H9 (cell line): ENCODE data around the gene IL20. TPM values are rescaled to one million over a fixed set of nuclear protein-coding genes. Genes with fewer than 3 reads are reported as not detected.

Source experiments
- DNase-seq: peaks from one replicate; pipeline ENCODE4 v3.0.0-alpha.2; 2017
- H2AFZ ChIP-seq: one replicate; pipeline ENCODE4 v1.6.1; 2013; ENCODE audit warnings: mild to moderate bottlenecking, low read length, control low read depth, moderate library complexity
- H2AK5ac ChIP-seq: 2 replicates; pipeline ENCODE4 v1.6.1; 2013; ENCODE audit warnings: low read length, control low read depth, mixed read lengths; ENCODE audit not compliant: insufficient read length
- H2BK120ac ChIP-seq: one replicate; pipeline ENCODE4 v1.6.1; 2013; ENCODE audit warnings: low read depth, mild to moderate bottlenecking, low read length, control low read depth, inconsistent platforms; ENCODE audit not compliant: poor library complexity, severe bottlenecking
- H2BK12ac ChIP-seq: 2 replicates; pipeline ENCODE4 v1.6.1; 2013; ENCODE audit warnings: low read length, control low read depth, mixed read lengths, low read depth; ENCODE audit not compliant: insufficient read length
- H2BK15ac ChIP-seq: 2 replicates; pipeline ENCODE4 v1.6.1; 2013; ENCODE audit warnings: low read depth, low read length, control low read depth
- H2BK20ac ChIP-seq: one replicate; pipeline ENCODE4 v1.6.1; 2013; ENCODE audit warnings: low read depth, mild to moderate bottlenecking, low read length, control low read depth, inconsistent platforms; ENCODE audit not compliant: poor library complexity, severe bottlenecking
- H2BK5ac ChIP-seq: 2 replicates; pipeline ENCODE4 v1.6.1; 2013; ENCODE audit warnings: low read length, control low read depth, mixed read lengths; ENCODE audit not compliant: insufficient read length
- H3K14ac ChIP-seq: 2 replicates; pipeline ENCODE4 v1.6.1; 2013; ENCODE audit warnings: low read length, control low read depth; ENCODE audit not compliant: insufficient read depth
- H3K18ac ChIP-seq: 2 replicates; pipeline ENCODE4 v1.6.1; 2013; ENCODE audit warnings: low read depth, mild to moderate bottlenecking, mixed read lengths, low read length, control low read depth; ENCODE audit not compliant: insufficient read length
- H3K23ac ChIP-seq: 2 replicates; pipeline ENCODE4 v1.6.1; 2013; ENCODE audit warnings: low read length, control low read depth, mixed read lengths, low read depth; ENCODE audit not compliant: insufficient read length
- H3K23me2 ChIP-seq: 2 replicates; pipeline ENCODE4 v1.6.1; 2013; ENCODE audit warnings: low read depth, mild to moderate bottlenecking, mixed read lengths, low read length, control low read depth; ENCODE audit not compliant: insufficient read length, poor library complexity, severe bottlenecking
- H3K27ac ChIP-seq: 2 replicates; pipeline ENCODE4 v1.5.1; 2013; ENCODE audit warnings: low read length, control low read depth, mixed read lengths, low read depth; ENCODE audit not compliant: insufficient read length
- H3K27me3 ChIP-seq: 2 replicates; pipeline ENCODE4 v1.6.1; 2013; ENCODE audit warnings: low read length, control low read depth, inconsistent platforms; ENCODE audit not compliant: insufficient read depth
- H3K4ac ChIP-seq: 2 replicates; pipeline ENCODE4 v1.6.1; 2013; ENCODE audit warnings: low read depth, mild to moderate bottlenecking, control low read depth, inconsistent platforms, low read length, moderate library complexity
- H3K4me1 ChIP-seq: 2 replicates; pipeline ENCODE4 v1.6.1; 2013; ENCODE audit warnings: low read length, control low read depth, inconsistent platforms; ENCODE audit not compliant: insufficient read depth
- H3K4me2 ChIP-seq: 2 replicates; pipeline ENCODE4 v1.6.1; 2013; ENCODE audit warnings: low read length, control low read depth, mixed read lengths; ENCODE audit not compliant: insufficient read length, insufficient read depth
- H3K56ac ChIP-seq: 2 replicates; pipeline ENCODE4 v1.6.1; 2013; ENCODE audit warnings: low read depth, mild to moderate bottlenecking, mixed read lengths, low read length, control low read depth; ENCODE audit not compliant: insufficient read length
- H3K79me1 ChIP-seq: 2 replicates; pipeline ENCODE4 v1.6.1; 2013; ENCODE audit warnings: low read depth, mild to moderate bottlenecking, moderate library complexity, low read length, control low read depth, inconsistent platforms; ENCODE audit not compliant: insufficient read depth, poor library complexity, severe bottlenecking
- H3K79me2 ChIP-seq: 2 replicates; pipeline ENCODE4 v1.6.1; 2013; ENCODE audit warnings: low read length, control low read depth, inconsistent platforms; ENCODE audit not compliant: insufficient read depth
- H3K9ac ChIP-seq: 2 replicates; pipeline ENCODE4 v1.6.1; 2013; ENCODE audit warnings: low read length, control low read depth, mixed read lengths; ENCODE audit not compliant: insufficient read length; ENCODE audit errors: extremely low read depth
- H3K9me3 ChIP-seq: one replicate; pipeline ENCODE4 v1.6.1; 2013; ENCODE audit warnings: low read depth, low read length, inconsistent platforms; ENCODE audit not compliant: control insufficient read depth
- H3T11ph ChIP-seq: one replicate; pipeline ENCODE4 v1.6.1; 2013; ENCODE audit warnings: mild to moderate bottlenecking, low read length, control low read depth, inconsistent platforms
- H4K20me1 ChIP-seq: one replicate; pipeline ENCODE4 v1.6.1; 2013; ENCODE audit not compliant: control insufficient read depth, insufficient read length, insufficient read depth
- H4K5ac ChIP-seq: 2 replicates; pipeline ENCODE4 v1.6.1; 2013; ENCODE audit warnings: low read depth, mild to moderate bottlenecking, mixed read lengths, low read length, control low read depth; ENCODE audit not compliant: insufficient read length
- H4K8ac ChIP-seq: replicated peaks from 2 replicates; pipeline ENCODE4 v1.6.1; 2013; ENCODE audit warnings: low read length, control low read depth, mixed read lengths, low read depth; ENCODE audit not compliant: insufficient read length
- H4K91ac ChIP-seq: 2 replicates; pipeline ENCODE4 v1.6.1; 2013; ENCODE audit warnings: low read depth, mild to moderate bottlenecking, moderate library complexity, mixed read lengths, low read length, control low read depth; ENCODE audit not compliant: insufficient read length
- H3K27ac Mint-ChIP-seq, 3 experiments: 2 replicates in 2 of 3; 3 replicates in 1 of 3; pipeline ENCODE4 v1.8.0; 2020 to 2021; ENCODE audit warnings: mixed read lengths in 3 of 3, mild to moderate bottlenecking in 1 of 3, moderate library complexity in 1 of 3
- H3K27me3 Mint-ChIP-seq: 2 replicates; pipeline ENCODE4 v1.8.0; 2021; ENCODE audit warnings: low read depth, mild to moderate bottlenecking, moderate library complexity, mixed read lengths
- H3K36me3 Mint-ChIP-seq, 3 experiments: 2 replicates in 2 of 3; 3 replicates in 1 of 3; pipeline ENCODE4 v1.8.0; 2020 to 2021; ENCODE audit warnings: low read depth in 3 of 3, mixed read lengths in 3 of 3; ENCODE audit not compliant: insufficient read depth in 1 of 3
- H3K4me1 Mint-ChIP-seq, 2 experiments: 2 replicates each; pipeline ENCODE4 v1.8.0; 2020; ENCODE audit warnings: mixed read lengths in 2 of 2
- H3K4me3 Mint-ChIP-seq, 2 experiments: 2 replicates in 1 of 2; 3 replicates in 1 of 2; pipeline ENCODE4 v1.8.0; 2020 to 2021; ENCODE audit warnings: mild to moderate bottlenecking in 2 of 2, mixed read lengths in 2 of 2, moderate library complexity in 1 of 2
- H3K9me3 Mint-ChIP-seq, 2 experiments: 2 replicates in 1 of 2; 3 replicates in 1 of 2; pipeline ENCODE4 v1.8.0; 2020; ENCODE audit warnings: mild to moderate bottlenecking in 2 of 2, mixed read lengths in 2 of 2, moderate library complexity in 1 of 2
- WGBS: extraction: QIAGEN DNeasy Blood & Tissue Kit; methylation state at CpG from one replicate; pipeline ENCODE4 v1.1.7; 2013; ENCODE audit warnings: missing lambda C conversion rate, low lambda C conversion rate, mixed read lengths; ENCODE audit not compliant: insufficient read length; ENCODE audit errors: extremely low coverage; 5-methylcytosine and 5-hydroxymethylcytosine counted together
- total RNA-seq: library from RNA; stranded (reverse); gene quantifications from 2 replicates; pipeline ENCODE4 v1.2.1, GENCODE V29; 2021
- TF ChIP-seq, protein P1 (sequence below): fragments of 200-600 bp; sonication (generic); conservative IDR thresholded peaks from 3 replicates; pipeline ENCODE4 v1.8.0; 2021; ENCODE audit warnings: antibody characterized with exemption, mild to moderate bottlenecking

The IL20 gene
- total RNA-seq, 1 experiment from 2014 or later, result not detected

DNA sequence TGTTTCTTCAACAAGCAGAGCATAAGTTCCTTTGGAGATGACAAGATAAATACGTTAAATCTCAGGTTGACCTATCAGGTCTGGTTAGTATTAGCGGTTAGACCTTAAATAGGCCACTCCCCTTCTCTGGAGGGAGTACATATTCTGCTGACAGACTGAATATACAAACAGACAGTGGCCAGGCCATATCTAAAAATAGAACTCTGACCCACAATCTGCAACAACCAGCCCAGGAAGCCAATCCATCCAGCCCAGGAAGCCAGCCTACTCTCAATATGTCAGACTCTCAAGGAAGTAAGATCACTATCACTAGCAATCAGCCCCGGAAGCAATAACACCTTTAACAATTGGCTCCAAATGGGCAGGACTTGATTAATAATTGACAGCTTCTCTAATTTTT, 6.7 kb downstream of the IL20 start:
- no peak overlapping the region for H4K91ac ChIP-seq
- H3K4me3 Mint-ChIP-seq, result no peak overlapping the region
- H3K27ac Mint-ChIP-seq, result no peak overlapping the region
- no peak for DNase-seq
- H3K79me1 ChIP-seq, result no peaks in the 10 kb centered on the region
- no peak overlapping the region for H2AFZ ChIP-seq
- H3K4me1 ChIP-seq, result no peaks in the 10 kb centered on the region
- H2BK15ac ChIP-seq, result no peak overlapping the region
- H3K9me3 Mint-ChIP-seq, result peaks cover 10 to 13% of the 10 kb centered on the region in 2 experiments; a peak in 4 of 5 replicates
- no peak overlapping the region for H3K4me2 ChIP-seq
- H2BK20ac ChIP-seq, result no peak overlapping the region
- no peak overlapping the region for H3K18ac ChIP-seq
- H3K27me3 ChIP-seq, result no peaks in the 10 kb centered on the region
- no peak overlapping the region for H3K23ac ChIP-seq
- no peak overlapping the region for H4K5ac ChIP-seq
- WGBS, result no CpG with 5 or more reads among the region's 3 CpGs
- H3K4ac ChIP-seq, result no peak overlapping the region
- H2BK5ac ChIP-seq, result no peak overlapping the region
- H3T11ph ChIP-seq, result no peak overlapping the region
- no peaks in the 10 kb centered on the region for H3K23me2 ChIP-seq
- H2BK120ac ChIP-seq, result no peak overlapping the region
- H3K79me2 ChIP-seq, result no peaks in the 10 kb centered on the region
- H3K36me3 Mint-ChIP-seq, result no peaks in the 10 kb centered on the region
- no peak overlapping the region for H3K56ac ChIP-seq
- H3K27ac ChIP-seq, result no peak overlapping the region
- H3K14ac ChIP-seq, result no peak overlapping the region
- no peak overlapping the region for H3K9ac ChIP-seq
- H2BK12ac ChIP-seq, result no peak overlapping the region
- no peak overlapping the region for H2AK5ac ChIP-seq
- no peak overlapping the region for H4K8ac ChIP-seq
- peaks cover 25% of the 10 kb centered on the region for H3K27me3 Mint-ChIP-seq
- no peaks in the 10 kb centered on the region for H3K9me3 ChIP-seq
- TF ChIP-seq, protein P1, sequence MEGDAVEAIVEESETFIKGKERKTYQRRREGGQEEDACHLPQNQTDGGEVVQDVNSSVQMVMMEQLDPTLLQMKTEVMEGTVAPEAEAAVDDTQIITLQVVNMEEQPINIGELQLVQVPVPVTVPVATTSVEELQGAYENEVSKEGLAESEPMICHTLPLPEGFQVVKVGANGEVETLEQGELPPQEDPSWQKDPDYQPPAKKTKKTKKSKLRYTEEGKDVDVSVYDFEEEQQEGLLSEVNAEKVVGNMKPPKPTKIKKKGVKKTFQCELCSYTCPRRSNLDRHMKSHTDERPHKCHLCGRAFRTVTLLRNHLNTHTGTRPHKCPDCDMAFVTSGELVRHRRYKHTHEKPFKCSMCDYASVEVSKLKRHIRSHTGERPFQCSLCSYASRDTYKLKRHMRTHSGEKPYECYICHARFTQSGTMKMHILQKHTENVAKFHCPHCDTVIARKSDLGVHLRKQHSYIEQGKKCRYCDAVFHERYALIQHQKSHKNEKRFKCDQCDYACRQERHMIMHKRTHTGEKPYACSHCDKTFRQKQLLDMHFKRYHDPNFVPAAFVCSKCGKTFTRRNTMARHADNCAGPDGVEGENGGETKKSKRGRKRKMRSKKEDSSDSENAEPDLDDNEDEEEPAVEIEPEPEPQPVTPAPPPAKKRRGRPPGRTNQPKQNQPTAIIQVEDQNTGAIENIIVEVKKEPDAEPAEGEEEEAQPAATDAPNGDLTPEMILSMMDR, result no peak
- no peaks in the 10 kb centered on the region for H4K20me1 ChIP-seq
- H3K4me1 Mint-ChIP-seq, result no peaks in the 10 kb centered on the region
